GM10266 (cell line): Measurements from ENCODE around the gene GPER1.

Source experiments
- DNase-seq: peaks from one replicate; pipeline ENCODE4 v3.0.0; 2012; ENCODE audit errors: extremely low spot score
- TF ChIP-seq, protein P1 (sequence below): IDR thresholded peaks from 2 replicates; pipeline ENCODE4 v1.5.1; 2012; ENCODE audit warnings: mild to moderate bottlenecking, low read depth; ENCODE audit not compliant: control insufficient read depth, insufficient read depth; ENCODE audit errors: missing control alignments

GPER1 gene

DNA sequence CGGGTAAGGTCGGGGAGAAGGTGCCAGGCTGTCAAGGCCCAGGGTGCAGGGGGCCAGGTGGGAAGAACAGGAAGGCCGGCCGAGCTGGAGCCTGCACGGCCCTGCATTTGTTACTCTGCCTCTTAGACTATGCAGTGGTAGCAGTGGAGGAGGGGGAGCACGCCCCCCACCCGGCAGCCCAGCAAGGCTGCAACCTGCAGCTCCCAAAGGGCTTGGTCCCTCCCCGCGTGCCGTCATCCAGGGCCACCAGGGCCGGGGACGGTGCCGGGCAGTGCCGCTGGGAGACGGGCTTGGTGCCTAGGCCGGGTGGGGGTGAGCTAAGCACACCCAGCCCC lies 7.0 kb upstream of the GPER1 start:
- TF ChIP-seq, protein P1, sequence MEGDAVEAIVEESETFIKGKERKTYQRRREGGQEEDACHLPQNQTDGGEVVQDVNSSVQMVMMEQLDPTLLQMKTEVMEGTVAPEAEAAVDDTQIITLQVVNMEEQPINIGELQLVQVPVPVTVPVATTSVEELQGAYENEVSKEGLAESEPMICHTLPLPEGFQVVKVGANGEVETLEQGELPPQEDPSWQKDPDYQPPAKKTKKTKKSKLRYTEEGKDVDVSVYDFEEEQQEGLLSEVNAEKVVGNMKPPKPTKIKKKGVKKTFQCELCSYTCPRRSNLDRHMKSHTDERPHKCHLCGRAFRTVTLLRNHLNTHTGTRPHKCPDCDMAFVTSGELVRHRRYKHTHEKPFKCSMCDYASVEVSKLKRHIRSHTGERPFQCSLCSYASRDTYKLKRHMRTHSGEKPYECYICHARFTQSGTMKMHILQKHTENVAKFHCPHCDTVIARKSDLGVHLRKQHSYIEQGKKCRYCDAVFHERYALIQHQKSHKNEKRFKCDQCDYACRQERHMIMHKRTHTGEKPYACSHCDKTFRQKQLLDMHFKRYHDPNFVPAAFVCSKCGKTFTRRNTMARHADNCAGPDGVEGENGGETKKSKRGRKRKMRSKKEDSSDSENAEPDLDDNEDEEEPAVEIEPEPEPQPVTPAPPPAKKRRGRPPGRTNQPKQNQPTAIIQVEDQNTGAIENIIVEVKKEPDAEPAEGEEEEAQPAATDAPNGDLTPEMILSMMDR: no peak
- DNase-seq: no peak

DNA sequence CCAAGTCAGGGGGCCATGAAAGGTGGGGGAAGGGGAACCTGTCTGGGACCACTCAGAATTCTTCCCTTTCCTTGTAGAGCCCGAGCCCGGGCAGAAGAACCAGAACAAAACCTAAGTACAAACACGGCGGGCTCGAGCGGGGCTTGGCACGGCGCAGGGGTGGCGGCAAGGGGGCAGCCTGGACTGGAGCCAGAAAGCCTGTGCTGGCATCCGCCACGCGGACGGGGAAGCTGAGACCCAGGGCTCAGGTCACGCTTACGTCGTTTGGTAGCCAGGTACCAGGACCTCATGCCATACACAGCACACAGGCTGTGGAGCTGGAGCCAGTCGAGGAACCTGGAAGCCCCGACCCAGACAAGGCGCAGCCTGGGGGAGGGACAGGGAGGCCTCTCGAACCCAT lies 6.6 kb upstream of the GPER1 start:
- TF ChIP-seq, protein P1: no peak
- no peak for DNase-seq

DNA sequence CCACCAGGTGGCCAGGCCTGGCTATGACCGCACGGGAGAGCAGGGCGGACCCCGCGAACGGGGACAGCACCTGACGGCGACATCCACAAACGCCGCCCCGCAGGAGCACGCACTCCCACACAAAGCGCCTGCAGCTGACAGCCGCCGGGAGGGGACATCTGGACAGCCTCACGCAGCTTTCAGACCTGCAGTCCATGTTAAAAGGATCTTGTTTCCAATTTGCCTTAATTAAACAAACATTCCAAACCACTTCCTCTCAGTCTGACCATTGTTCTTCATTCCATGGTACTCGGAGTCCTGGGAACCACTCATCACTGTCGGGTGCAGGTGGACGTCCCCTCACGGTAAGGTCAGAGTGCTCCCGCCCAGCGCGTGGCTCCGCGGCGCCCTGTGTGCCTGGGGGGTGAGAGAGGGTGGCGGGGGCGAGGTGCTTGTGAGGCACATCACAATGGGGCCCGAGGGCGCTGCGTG lies 5.9 kb upstream of the GPER1 start:
- TF ChIP-seq, protein P1: no peak
- no peak for DNase-seq

DNA sequence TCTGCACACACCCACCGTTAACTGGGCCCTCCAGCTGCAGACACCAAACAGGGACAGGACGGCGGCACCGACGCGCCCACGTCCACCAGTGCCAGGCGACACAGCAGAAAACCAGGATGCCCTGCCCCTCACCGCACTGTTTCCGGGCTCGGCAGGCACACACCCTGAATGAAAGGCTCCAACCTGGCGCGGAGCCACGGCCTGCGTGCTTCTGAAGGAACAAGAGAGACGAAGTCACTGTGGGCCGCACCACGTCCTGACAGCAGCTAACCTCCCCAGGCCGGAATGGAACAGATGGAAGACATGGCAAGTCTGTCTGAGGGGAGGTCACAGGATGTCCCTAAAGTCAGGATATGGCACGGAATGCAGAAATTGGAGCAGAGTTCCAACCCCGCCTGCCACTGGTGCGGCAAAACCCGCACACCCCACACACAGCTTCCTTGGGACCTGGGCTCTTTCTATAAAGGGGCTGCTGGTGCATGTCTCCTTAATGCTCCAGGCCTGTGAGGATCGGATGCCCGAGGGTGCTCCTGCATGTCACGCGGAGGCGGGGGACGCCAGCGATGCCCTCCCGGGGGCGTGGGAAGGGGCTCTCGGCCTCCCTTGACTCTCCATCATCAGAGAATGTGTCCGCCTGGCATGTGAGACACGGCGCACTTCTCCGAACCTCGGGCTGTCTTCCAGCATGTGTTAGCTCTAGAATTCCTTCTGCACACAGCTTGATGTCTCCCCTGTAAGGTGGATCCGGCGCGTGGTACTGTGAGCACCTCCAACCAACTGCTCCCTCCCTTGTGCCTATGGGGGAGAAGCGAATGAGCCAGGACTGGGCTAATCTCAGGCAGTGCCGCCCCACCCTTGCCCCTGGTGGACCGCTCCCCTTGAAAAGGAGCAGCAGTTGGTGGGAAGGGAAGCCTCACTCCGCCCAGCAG lies 3.9 kb upstream of the GPER1 start:
- TF ChIP-seq, protein P1: no peak
- no peak for DNase-seq

DNA sequence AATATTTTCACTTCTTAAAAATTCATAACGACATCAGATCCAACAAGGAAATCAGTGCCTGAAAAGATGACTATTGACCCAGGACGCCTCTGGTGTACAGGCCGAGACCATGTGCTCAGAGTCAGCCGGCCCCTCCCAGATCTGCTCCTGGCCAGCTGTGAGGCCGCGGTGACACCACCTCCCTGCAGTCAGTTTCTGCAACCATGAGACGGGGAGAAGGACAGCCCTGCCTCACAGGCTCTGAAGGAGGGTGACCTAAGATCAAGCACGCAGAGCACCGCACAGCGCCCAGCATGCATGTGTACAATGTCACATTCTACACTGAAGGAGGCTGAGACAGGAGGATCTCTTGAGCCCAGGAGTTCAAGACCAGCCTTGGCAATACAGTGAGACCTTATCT lies 2.6 kb upstream of the GPER1 start:
- TF ChIP-seq, protein P1: no peak
- no peak for DNase-seq

DNA sequence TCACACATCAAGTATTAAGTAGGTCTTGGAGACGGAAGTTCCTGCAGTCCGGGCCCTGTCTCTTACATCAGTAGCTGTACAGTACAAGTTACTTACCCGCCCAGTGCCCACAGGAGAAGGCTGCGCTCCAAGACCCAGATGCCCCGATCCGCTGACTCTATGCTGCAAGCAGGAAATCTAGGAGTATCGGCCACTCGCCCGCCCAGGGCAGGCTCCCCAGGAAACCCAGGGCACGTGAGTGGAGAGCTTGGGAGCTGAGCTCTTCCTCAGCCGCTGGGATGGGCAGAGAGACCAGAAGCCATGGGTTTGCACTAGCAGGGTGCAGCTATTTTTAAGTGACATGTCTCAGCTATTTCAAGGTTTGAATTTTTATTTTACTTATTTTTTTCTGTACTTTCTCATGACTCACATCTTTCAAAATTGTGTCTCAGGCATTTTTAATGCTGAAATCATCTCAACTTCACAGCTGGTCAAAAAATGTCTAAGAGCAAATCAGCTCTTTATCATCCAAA lies 1.9 kb upstream of the GPER1 start:
- TF ChIP-seq, protein P1: no peak
- no peak for DNase-seq

DNA sequence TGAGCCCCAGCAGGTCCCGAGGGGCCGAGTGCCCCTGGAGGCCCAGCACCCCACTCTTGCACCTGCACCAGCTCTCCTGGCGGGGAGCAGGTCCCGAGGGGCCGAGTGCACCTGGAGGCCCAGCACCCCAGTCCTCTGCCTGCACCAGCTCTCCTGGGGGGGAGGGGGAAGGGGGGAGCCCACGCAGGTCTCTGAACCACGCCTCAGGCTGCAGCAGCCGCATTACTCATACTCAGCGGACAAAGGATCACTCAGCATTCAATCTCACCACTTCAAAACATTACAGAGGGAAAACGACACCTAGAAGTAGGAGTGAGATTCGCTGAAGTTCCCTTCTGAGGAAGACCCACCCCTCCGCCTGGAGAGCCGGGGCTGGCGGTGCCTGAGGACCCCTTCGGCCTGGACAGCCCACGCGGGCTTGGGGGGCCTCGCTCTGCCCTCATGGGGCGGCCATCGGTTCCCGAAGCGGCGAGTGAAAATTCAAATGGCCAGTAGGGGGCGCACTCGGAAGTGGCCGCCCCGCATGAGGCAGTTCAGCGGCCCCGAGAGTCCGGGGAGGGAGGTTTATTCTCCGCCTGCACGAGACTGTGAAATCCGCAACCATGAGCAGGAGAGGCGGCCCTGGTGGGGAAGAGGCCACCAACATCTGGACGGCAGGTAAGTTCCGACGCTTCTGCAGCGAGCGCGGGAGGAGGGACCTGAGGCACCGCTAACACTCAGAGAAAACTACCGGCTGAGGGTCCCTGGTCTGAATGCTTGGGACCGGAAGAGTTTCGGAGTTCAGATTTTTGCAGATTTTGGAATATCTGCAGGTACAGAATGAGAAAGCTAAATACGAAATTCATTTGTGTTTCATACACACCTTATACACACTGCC lies 1.1 kb upstream of the GPER1 start:
- TF ChIP-seq, protein P1: peak; percentile 86
- DNase-seq: peak; percentile 93
